ENCODE results near the gene NAGPA. TPM values are rescaled to one million over a fixed set of nuclear protein-coding genes. Genes with fewer than 3 reads are reported as not detected.

The NAGPA gene
- total and polyA plus RNA-seq, 10 of the 15 experiments (the other 5 are each of a cell fraction or from before 2014, with no cell fraction given): 0.03 to 11.6 (median 6.6) TPM

DNA sequence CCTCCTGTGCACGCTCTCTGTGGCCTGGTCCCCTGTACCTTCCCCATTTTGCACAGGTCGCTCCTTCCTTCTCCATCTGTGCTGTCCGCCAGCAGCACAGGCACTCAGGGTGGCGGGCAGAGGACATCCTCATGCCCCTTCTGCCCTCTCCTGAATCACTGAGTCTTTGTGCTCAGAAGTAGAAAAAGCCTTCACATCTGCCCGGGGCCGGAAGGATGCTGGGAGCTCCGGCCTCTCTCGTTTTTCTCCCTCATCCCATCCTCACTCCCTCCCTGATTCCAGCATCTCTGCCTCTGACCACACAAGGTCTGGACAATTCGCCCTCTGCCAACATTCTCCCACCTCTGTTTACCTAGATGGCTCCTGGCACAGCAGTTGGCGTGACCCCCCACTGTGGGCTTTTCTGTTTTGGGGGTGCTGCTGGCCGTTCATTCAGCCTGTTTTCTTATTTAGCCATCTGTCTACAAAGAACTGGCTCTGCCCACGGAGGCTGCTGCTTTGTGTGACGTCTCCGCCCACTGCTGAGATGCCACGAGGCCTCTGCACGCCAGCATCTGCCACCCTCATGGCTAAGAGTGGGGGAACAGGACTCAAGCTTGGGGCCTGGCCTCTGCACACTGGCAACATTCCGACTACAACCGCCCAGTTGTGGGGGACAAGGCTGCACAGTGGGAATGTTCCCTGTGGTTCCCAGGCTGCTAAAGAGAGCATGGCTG lies 38.9 kb downstream of the NAGPA start:
- Histone ChIP-seq H4K20me1 (ENCODE audit: control insufficient read depth, insufficient read depth) (no peaks in the 10 kb centered on the region), H3K27me3 (replicated peaks in 1 of 2; ENCODE audit: control insufficient read depth in 2 of 2, insufficient read depth in 2 of 2, low read length in 1 of 2) (peaks cover 0 to 2% of the 10 kb centered on the region in 2 experiments; a peak in 1 of 4 replicates), H3K27ac (ENCODE audit: control insufficient read depth, insufficient read depth) (no peak overlapping the region), H3K36me3 (ENCODE audit: control insufficient read depth in 2 of 2, insufficient read depth in 2 of 2, low read length in 1 of 2) (no peaks in the 10 kb centered on the region), H3K4me2 (ENCODE audit: control insufficient read depth, insufficient read depth) (no peak overlapping the region), H3K79me2 (ENCODE audit: control insufficient read depth, insufficient read depth, low read length) (no peaks in the 10 kb centered on the region), H2AFZ (ENCODE audit: control insufficient read depth, low read depth, low read length) (no peak overlapping the region), H3K9me3 (replicated peaks; ENCODE audit: control insufficient read depth, insufficient read depth, low read length) (no peaks in the 10 kb centered on the region), H3K4me1 (ENCODE audit: control insufficient read depth, insufficient read depth, low read length) (no peaks in the 10 kb centered on the region), H3K9ac (ENCODE audit: control insufficient read depth, insufficient read depth, low read length) (no peak overlapping the region), H3K4me3 (no peak overlapping the region)
- CTCF ChIA-PET: no interaction called here
- no peak for ATAC-seq
- no TSS peak for BruUV-seq (replicated peaks)
- TF ChIP-seq JUNB (IDR thresholded peaks at IDR 0.05): no peak
- TF ChIP-seq TBL1XR1 (IDR thresholded peaks at IDR 0.05; ENCODE audit: low read depth, low read length): no peak
- TF ChIP-seq SRF (IDR thresholded peaks at IDR 0.05; ENCODE audit: low read depth in 2 of 2, low read length in 2 of 2): no peak
- TF ChIP-seq IRF4 (IDR thresholded peaks at IDR 0.05; ENCODE audit: low read depth, low read length): no peak
- TF ChIP-seq EP300 (IDR thresholded peaks at IDR 0.05; ENCODE audit: borderline replicate concordance in 1 of 2, control insufficient read depth in 1 of 2, low read depth in 2 of 2, low read length in 2 of 2): no peak
- no peak for TF ChIP-seq SMARCA5 (IDR thresholded peaks at IDR 0.05)
- no peak for TF ChIP-seq JUND (IDR thresholded peaks at IDR 0.05; ENCODE audit: low read depth, low read length)
- TF ChIP-seq, protein P1, sequence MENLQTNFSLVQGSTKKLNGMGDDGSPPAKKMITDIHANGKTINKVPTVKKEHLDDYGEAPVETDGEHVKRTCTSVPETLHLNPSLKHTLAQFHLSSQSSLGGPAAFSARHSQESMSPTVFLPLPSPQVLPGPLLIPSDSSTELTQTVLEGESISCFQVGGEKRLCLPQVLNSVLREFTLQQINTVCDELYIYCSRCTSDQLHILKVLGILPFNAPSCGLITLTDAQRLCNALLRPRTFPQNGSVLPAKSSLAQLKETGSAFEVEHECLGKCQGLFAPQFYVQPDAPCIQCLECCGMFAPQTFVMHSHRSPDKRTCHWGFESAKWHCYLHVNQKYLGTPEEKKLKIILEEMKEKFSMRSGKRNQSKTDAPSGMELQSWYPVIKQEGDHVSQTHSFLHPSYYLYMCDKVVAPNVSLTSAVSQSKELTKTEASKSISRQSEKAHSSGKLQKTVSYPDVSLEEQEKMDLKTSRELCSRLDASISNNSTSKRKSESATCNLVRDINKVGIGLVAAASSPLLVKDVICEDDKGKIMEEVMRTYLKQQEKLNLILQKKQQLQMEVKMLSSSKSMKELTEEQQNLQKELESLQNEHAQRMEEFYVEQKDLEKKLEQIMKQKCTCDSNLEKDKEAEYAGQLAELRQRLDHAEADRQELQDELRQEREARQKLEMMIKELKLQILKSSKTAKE (IDR thresholded peaks at IDR 0.05; ENCODE audit: low read depth, poor library complexity, severe bottlenecking): no peak
- in situ Hi-C loops (cut with MboI): no loop called here
- DNase-seq (ENCODE audit: low read depth, low spot score): no peak
- POLR2A ChIA-PET: no interaction called here
- intact Hi-C loops (cut with micrococcal nuclease; ENCODE audit: unreplicated experiment): no loop called here
- SMC1A ChIA-PET (ENCODE audit: uncharacterized antibody, unreplicated experiment): no interaction called here
- WGBS (ENCODE audit: insufficient coverage, insufficient replicate concordance, low lambda C conversion rate, missing lambda C conversion rate): 26% methylated on average over 18 of the region's 18 CpGs
- RAD21 ChIA-PET (ENCODE audit: unreplicated experiment): no interaction called here
- no peak for FAIRE-seq

All from GM12878 (cell line).